ENCODE measurements around the gene MRPS34. TPM values are rescaled to one million over a fixed set of nuclear protein-coding genes. Genes with fewer than 3 reads are reported as not detected.

MRPS34 gene
- total and polyA plus RNA-seq, 4 donors: 42.4 to 100 (median 58.7) TPM

GRCh38 chr16:1807626-1808025, 34.7 kb upstream of the MRPS34 start:
- Histone ChIP-seq H3K9ac (ENCODE audit: low read depth in 1 of 2, low read length in 2 of 2) (no peak overlapping the region), H3K4me3 (ENCODE audit: low read depth in 1 of 3, low read length in 3 of 3) (no peak overlapping the region), H3K36me3 (ENCODE audit: control insufficient read depth in 4 of 4, insufficient read depth in 3 of 4, low read depth in 1 of 4, low read length in 3 of 4) (peaks cover 13 to 24% (median 23%) of the 10 kb centered on the region in 4 donors), H3K9me3 (ENCODE audit: control insufficient read depth in 4 of 4, low read length in 3 of 4) (no peaks in the 10 kb centered on the region), H3K4me1 (ENCODE audit: control insufficient read depth in 4 of 4, insufficient read depth in 4 of 4, low read length in 3 of 4) (peaks cover 0 to 4% (median 1%) of the 10 kb centered on the region in 4 donors), H3K27me3 (ENCODE audit: control insufficient read depth in 4 of 4, insufficient read depth in 4 of 4, low read length in 3 of 4) (no peaks in the 10 kb centered on the region), H3K27ac (ENCODE audit: low read depth in 1 of 2, low read length in 2 of 2) (no peak overlapping the region)
- DNase-seq (ENCODE audit: low spot score): no peak
- WGBS: 88% methylated on average over 10 of the region's 10 CpGs
- TF ChIP-seq RAD21 (IDR thresholded peaks at IDR 0.05): no peak
- TF ChIP-seq FOXA2 (IDR thresholded peaks at IDR 0.05): no peak
- no peak for TF ChIP-seq SP1 (IDR thresholded peaks at IDR 0.05)
- TF ChIP-seq JUND (IDR thresholded peaks at IDR 0.05): no peak
- no peak for TF ChIP-seq RXRA (IDR thresholded peaks at IDR 0.05)
- TF ChIP-seq MAX (IDR thresholded peaks at IDR 0.05): no peak
- TF ChIP-seq HNF4A (conservative IDR thresholded peaks at IDR 0.05): no peak
- no peak for TF ChIP-seq GABPA (IDR thresholded peaks at IDR 0.05 in 1 of 2, conservative IDR thresholded peaks at IDR 0.05 in 1 of 2)
- TF ChIP-seq TAF1 (conservative IDR thresholded peaks at IDR 0.05): no peak
- TF ChIP-seq NR2F2 (IDR thresholded peaks at IDR 0.05): no peak
- TF ChIP-seq YY1 (IDR thresholded peaks at IDR 0.05): no peak
- TF ChIP-seq FOXA1 (IDR thresholded peaks at IDR 0.05): no peak
- no peak for TF ChIP-seq HNF4G (IDR thresholded peaks at IDR 0.05)
- TF ChIP-seq, protein P1, sequence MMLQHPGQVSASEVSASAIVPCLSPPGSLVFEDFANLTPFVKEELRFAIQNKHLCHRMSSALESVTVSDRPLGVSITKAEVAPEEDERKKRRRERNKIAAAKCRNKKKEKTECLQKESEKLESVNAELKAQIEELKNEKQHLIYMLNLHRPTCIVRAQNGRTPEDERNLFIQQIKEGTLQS (IDR thresholded peaks at IDR 0.05): no peak
- no peak for TF ChIP-seq ZBTB33 (IDR thresholded peaks at IDR 0.05)
- TF ChIP-seq, protein P2, sequence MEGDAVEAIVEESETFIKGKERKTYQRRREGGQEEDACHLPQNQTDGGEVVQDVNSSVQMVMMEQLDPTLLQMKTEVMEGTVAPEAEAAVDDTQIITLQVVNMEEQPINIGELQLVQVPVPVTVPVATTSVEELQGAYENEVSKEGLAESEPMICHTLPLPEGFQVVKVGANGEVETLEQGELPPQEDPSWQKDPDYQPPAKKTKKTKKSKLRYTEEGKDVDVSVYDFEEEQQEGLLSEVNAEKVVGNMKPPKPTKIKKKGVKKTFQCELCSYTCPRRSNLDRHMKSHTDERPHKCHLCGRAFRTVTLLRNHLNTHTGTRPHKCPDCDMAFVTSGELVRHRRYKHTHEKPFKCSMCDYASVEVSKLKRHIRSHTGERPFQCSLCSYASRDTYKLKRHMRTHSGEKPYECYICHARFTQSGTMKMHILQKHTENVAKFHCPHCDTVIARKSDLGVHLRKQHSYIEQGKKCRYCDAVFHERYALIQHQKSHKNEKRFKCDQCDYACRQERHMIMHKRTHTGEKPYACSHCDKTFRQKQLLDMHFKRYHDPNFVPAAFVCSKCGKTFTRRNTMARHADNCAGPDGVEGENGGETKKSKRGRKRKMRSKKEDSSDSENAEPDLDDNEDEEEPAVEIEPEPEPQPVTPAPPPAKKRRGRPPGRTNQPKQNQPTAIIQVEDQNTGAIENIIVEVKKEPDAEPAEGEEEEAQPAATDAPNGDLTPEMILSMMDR (IDR thresholded peaks at IDR 0.05; ENCODE audit: low read depth, low read length, missing input control): no peak
- TF ChIP-seq EGR1 (IDR thresholded peaks at IDR 0.05; ENCODE audit: low read depth in 2 of 2): no peak
- TF ChIP-seq, protein P3, sequence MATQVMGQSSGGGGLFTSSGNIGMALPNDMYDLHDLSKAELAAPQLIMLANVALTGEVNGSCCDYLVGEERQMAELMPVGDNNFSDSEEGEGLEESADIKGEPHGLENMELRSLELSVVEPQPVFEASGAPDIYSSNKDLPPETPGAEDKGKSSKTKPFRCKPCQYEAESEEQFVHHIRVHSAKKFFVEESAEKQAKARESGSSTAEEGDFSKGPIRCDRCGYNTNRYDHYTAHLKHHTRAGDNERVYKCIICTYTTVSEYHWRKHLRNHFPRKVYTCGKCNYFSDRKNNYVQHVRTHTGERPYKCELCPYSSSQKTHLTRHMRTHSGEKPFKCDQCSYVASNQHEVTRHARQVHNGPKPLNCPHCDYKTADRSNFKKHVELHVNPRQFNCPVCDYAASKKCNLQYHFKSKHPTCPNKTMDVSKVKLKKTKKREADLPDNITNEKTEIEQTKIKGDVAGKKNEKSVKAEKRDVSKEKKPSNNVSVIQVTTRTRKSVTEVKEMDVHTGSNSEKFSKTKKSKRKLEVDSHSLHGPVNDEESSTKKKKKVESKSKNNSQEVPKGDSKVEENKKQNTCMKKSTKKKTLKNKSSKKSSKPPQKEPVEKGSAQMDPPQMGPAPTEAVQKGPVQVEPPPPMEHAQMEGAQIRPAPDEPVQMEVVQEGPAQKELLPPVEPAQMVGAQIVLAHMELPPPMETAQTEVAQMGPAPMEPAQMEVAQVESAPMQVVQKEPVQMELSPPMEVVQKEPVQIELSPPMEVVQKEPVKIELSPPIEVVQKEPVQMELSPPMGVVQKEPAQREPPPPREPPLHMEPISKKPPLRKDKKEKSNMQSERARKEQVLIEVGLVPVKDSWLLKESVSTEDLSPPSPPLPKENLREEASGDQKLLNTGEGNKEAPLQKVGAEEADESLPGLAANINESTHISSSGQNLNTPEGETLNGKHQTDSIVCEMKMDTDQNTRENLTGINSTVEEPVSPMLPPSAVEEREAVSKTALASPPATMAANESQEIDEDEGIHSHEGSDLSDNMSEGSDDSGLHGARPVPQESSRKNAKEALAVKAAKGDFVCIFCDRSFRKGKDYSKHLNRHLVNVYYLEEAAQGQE (IDR thresholded peaks at IDR 0.05): no peak

All from liver (tissue), 9 donors.